Gastroesophageal sphincter (tissue), 4 donors: ENCODE data around the gene PPP1R11. TPM values are rescaled to one million over a fixed set of nuclear protein-coding genes. Genes with fewer than 3 reads are reported as not detected.
"Not testable (repeated sequence)": the region's sequence is repeated elsewhere in the genome, so short reads cannot be mapped to it uniquely, and the experiment has no call there.

Experiments used
- ATAC-seq: fragments of 150-250 bp; one replicate; pipeline ENCODE4 v1.9.1; 2016; ENCODE audit warnings: mild to moderate bottlenecking, moderate library complexity
- H3K27ac ChIP-seq, 4 donors: fragments of 200-600 bp; sonication (generic) in 3 of 4; 1 replicate in 3 of 4; 2 replicates in 1 of 4; pipeline ENCODE4 v1.5.1; 2016 to 2019
- H3K27me3 ChIP-seq: fragments of 200-600 bp; sonication (generic); one replicate; pipeline ENCODE4 v1.5.1; 2019
- H3K36me3 ChIP-seq, 2 donors: fragments of 200-600 bp; sonication (generic); one replicate each; pipeline ENCODE4 v1.5.1; 2019; ENCODE audit warnings: control low read depth in 1 of 2
- H3K4me1 ChIP-seq, 3 donors: fragments of 200-600 bp; sonication (generic); 1 replicate in 2 of 3; 2 replicates in 1 of 3; pipeline ENCODE4 v1.5.1; 2016 to 2019; ENCODE audit warnings: control low read depth in 2 of 3
- H3K4me3 ChIP-seq, 2 donors: fragments of 200-600 bp; sonication (generic); one replicate each; pipeline ENCODE4 v1.5.1; 2019; ENCODE audit warnings: mild to moderate bottlenecking in 1 of 2, moderate library complexity in 1 of 2
- H3K9me3 ChIP-seq, 3 donors: fragments of 200-600 bp; sonication (generic); one replicate each; pipeline ENCODE4 v1.5.1; 2017 to 2019; ENCODE audit warnings: control low read depth in 2 of 3
- CTCF ChIP-seq, 4 experiments: fragments of 200-600 bp in 2 of 4; fragments of 450-650 bp in 2 of 4; sonication (generic) in 1 of 4; IDR thresholded peaks; one replicate each; pipeline ENCODE4 v1.5.1; 2017 to 2019; ENCODE audit warnings: antibody characterized with exemption in 4 of 4, mild to moderate bottlenecking in 2 of 4, moderate library complexity in 2 of 4
- EP300 ChIP-seq: sonication (generic); formaldehyde crosslinking; IDR thresholded peaks from one replicate; pipeline ENCODE4 v1.6.1; 2017; ENCODE audit warnings: antibody characterized with exemption, mild to moderate bottlenecking
- POLR2A ChIP-seq, 2 donors: fragments of 450-650 bp; IDR thresholded peaks; one replicate each; pipeline ENCODE4 v1.6.1; 2017; ENCODE audit warnings: antibody characterized with exemption in 2 of 2, mild to moderate bottlenecking in 2 of 2, moderate library complexity in 1 of 2
- POLR2AphosphoS5 ChIP-seq: sonication (generic); formaldehyde crosslinking; IDR thresholded peaks from one replicate; pipeline ENCODE4 v1.6.1; 2017; ENCODE audit warnings: antibody characterized with exemption
- WGBS, 2 donors: methylation state at CpG; one replicate each; pipeline ENCODE4 v1.1.5; 2018; ENCODE audit warnings: low coverage in 1 of 2; 5-methylcytosine and 5-hydroxymethylcytosine counted together
- total RNA-seq, 4 donors: library from RNA; depleted of rRNA; stranded (reverse); fragments of >200 nt; gene quantifications; one replicate each; pipeline ENCODE4 v1.1.0, GENCODE V29; 2016

The PPP1R11 gene
- total RNA-seq, 4 donors from 2014 or later, result 49.4 to 63.1 (median 57.5) TPM

DNA sequence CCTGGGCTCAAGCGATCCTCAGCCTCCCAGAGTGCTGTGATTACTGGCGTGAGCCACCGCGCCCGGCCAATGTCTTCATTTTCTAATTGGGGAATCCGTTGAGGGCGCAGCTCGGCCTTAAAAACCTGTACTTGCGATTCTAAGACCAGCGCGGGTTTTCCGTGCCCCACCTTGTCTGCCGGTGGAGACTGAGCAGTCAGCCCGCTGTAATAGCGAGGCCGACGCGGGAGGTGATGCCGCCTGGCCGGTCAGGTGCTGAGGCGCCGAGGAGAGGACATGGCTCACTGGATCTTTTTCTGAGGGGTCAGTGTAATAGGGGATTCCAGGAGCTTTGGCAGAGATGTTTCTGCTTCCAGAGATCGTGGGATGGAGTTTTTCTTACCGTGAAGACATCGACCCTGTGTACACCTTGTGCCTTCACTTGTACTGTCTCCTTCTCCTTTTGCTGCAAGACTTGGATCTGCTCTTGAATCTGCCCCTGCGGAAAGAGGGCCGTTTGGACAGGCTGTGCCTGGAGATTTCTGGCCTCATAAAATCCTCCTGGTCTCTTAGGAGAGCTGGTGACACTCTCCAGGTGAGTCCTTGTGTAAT, 44.4 kb downstream of the PPP1R11 start:
- Histone ChIP-seq H3K4me1 (no peaks in the 10 kb centered on the region), H3K4me3 (no peak overlapping the region), H3K27me3 (peaks cover 88% of the 10 kb centered on the region), H3K27ac (no peak overlapping the region), H3K36me3 (no peaks in the 10 kb centered on the region), H3K9me3 (no peaks in the 10 kb centered on the region)
- TF ChIP-seq CTCF (IDR thresholded peaks at IDR 0.05) (no peak), POLR2AphosphoS5 (no peak), POLR2A (IDR thresholded peaks at IDR 0.05) (no peak), EP300 (no peak)
- ATAC-seq, result no peak
- WGBS, 2 donors, result 46 to 55% methylated on average over 4 to 5 of the region's 27 CpGs

DNA sequence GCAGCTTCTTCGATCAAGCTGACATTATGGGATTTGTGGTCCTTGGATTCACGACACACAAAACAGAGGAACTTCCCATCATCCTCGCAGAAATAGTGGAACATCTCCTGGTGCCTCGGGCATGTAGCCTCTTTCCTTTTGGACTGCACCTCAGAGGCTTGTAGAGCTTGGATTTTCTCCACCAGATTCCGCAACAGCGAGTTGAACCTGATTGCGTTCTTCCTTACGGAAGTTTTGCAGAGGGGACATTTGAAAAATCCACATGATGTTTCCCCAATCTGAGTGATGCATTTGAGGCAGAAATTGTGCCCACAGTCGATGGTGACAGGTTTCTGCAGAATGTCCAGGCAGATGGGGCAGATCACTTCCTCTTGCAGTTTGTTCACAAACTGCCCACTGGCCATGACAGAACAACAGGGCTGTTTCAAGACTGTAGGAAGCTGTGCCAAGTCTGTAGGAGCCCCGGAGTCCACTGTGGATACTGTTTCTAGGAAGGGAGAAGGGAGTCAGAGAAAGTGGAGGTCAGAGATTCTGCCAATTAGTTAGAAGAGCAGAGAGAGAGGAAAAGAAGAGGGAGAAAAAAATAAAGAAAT, 45.5 kb downstream of the PPP1R11 start:
- ATAC-seq, result no peak
- Histone ChIP-seq H3K9me3 (no peaks in the 10 kb centered on the region), H3K36me3 (no peaks in the 10 kb centered on the region), H3K27me3 (peaks cover 88% of the 10 kb centered on the region), H3K4me1 (no peaks in the 10 kb centered on the region), H3K4me3 (no peak overlapping the region), H3K27ac (no peak overlapping the region)
- 62 to 78% methylated on average over 6 to 7 of the region's 10 CpGs for WGBS, 2 donors
- TF ChIP-seq POLR2AphosphoS5, result no peak
- TF ChIP-seq CTCF (IDR thresholded peaks at IDR 0.05), result no peak
- TF ChIP-seq EP300, result no peak
- no peak for TF ChIP-seq POLR2A (IDR thresholded peaks at IDR 0.05)

DNA sequence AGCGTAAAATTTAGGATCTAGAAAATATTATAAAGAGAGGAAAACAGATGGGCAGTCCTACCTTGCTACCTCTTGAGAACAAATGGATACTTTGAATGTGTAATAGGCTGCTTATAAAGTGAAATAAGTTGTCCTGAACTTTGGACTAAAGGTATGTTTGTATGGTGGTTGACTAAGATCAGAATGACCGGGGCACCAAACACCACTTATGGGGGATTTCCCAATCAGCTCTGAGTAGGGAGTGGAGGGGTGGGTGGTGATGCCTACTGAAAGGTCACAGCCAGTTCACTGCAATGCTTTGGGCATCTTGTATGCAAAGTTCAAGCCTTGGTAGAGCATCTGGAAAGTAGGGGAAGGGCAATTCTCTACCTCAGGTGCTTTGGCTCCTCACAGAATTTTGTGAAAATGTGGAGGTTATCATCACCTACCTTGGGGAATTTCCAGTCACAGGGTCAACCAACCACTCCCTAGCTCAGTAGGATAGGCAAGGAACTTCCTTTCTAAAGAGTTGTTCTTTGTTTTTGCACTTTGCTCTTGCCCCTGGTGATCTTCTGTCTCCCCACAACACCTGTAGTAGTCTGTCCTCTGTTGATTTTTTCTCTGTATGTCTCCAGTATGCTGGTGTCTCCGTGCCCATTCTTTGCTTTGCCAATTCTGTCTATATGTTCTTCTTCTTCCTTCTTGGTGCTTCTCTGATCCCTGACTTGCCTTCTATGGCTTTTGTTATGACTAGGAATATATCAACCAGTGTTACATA, 46.2 kb downstream of the PPP1R11 start, which contains the start of gene TRIM31:
TSS of gene TRIM31 (minus strand) at position 88 of the 757 bp plus-strand sequence. CDS start 285 bp downstream, outside the sequence.
- Histone ChIP-seq H3K27me3 (peaks cover 83% of the 10 kb centered on the region), H3K36me3 (no peaks in the 10 kb centered on the region), H3K4me3 (no peak within 1 kb of the TSS), H3K9me3 (no peaks in the 10 kb centered on the region), H3K27ac (no peak within 1 kb of the TSS), H3K4me1 (no peaks in the 10 kb centered on the region)
- no peak for TF ChIP-seq POLR2AphosphoS5
- no peak for ATAC-seq
- WGBS, 2 donors, result 64 to 66% methylated on average over 3 of the region's 3 CpGs

DNA sequence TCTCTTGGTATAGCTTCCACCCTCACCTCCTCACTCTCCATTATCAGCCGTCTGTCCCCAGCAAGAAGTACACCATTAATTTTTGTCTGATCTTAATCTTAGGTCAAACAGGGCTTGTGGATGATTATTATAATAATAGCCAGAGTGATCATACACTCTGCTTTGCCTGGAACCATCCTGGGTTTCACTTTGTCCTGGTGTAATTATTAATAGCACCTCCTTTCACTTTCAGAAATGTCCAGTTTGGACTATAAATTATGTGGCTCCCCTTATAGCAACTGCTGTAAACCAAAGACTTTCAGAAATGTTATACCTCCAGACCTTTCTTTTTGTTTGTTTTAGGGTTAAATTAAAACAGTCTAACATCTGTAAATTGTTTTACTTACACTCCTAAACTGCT, 46.8 kb downstream of the PPP1R11 start:
- Histone ChIP-seq H3K27ac (no peak overlapping the region), H3K4me3 (no peak overlapping the region), H3K27me3 (peaks cover 76% of the 10 kb centered on the region), H3K9me3 (no peaks in the 10 kb centered on the region), H3K36me3 (no peaks in the 10 kb centered on the region), H3K4me1 (no peaks in the 10 kb centered on the region)
- no peak for ATAC-seq
- WGBS, 2 donors, result 0 to 70% methylated on average over 1 of the region's 1 CpG
- TF ChIP-seq CTCF (IDR thresholded peaks at IDR 0.05) (no peak), POLR2A (IDR thresholded peaks at IDR 0.05) (no peak), EP300 (no peak), POLR2AphosphoS5 (no peak)

DNA sequence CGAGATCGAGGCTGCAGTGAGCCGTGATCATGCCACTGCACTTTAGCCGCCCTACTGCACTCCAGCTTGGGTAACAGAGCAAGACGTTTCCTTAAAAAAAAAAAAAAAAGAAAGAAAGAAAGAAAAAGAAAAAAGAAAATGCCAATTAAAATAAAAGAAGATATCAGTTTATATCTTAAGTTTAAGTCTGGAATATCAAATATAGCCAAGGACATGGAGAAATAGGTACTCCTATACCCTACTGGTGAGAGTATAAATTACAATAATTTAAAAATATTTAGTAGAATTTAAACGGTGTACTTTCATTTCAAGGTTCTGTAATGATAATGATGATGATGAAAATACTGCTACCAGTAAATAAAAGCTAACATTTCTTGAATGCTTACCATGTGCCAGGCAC, 49.7 kb downstream of the PPP1R11 start:
- ATAC-seq, result no peak
- TF ChIP-seq EP300, result no peak
- TF ChIP-seq POLR2AphosphoS5, result no peak
- no peak for TF ChIP-seq POLR2A (IDR thresholded peaks at IDR 0.05)
- no peak for TF ChIP-seq CTCF (IDR thresholded peaks at IDR 0.05)
- Histone ChIP-seq H3K27me3 (peaks cover 59% of the 10 kb centered on the region), H3K36me3 (no peaks in the 10 kb centered on the region), H3K4me3 (no peak overlapping the region), H3K4me1 (no peaks in the 10 kb centered on the region), H3K9me3 (no peaks in the 10 kb centered on the region), H3K27ac (no peak overlapping the region)
- WGBS, 2 donors, result 50 to 78% methylated on average over 1 to 4 of the region's 6 CpGs

DNA sequence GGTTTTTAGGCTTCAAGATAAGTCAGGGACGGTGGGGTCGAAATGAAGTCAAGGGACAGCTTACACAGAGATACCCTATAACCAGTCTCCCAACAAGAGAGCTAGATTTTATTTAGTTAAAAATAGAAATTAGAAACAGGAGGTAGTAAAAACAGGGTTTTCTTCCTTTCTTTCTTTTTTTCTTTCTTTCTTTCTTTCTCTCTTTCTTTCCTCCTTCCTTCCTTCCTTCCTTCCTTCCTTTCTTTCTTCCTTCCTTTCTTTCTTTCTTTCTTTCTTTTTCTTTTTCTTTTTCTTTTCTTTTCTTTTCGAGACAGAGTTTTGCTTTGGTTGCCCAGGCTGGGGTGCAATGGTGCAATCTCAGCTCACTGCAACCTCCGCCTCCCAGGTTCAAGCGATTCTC, 51.7 kb downstream of the PPP1R11 start:
- not testable (repeated sequence) for H3K9me3 ChIP-seq, H3K4me1 ChIP-seq, H3K27ac ChIP-seq, H3K4me3 ChIP-seq, H3K36me3 ChIP-seq, ATAC-seq
- peaks cover 55% of the 10 kb centered on the region for H3K27me3 ChIP-seq
- 85 to 92% methylated on average over 2 to 5 of the region's 5 CpGs for WGBS, 2 donors
